HFFc6 (cell line): ENCODE results near the gene CLPX. TPM values are rescaled to one million over a fixed set of nuclear protein-coding genes. Genes with fewer than 3 reads are reported as not detected.
A peak's percentile ranks its signal among the peaks of the same experiment; 100 is the strongest.

ENCODE experiments used
- DNase-seq: peaks from one replicate; pipeline ENCODE4 v3.0.0-alpha.2; 2018
- H3K27ac Mint-ChIP-seq: 2 replicates; pipeline ENCODE4 v1.8.0; 2020; ENCODE audit warnings: mild to moderate bottlenecking, mixed read lengths
- H3K27me3 Mint-ChIP-seq: 2 replicates; pipeline ENCODE4 v1.8.0; 2021; ENCODE audit warnings: mild to moderate bottlenecking, moderate library complexity, mixed read lengths; ENCODE audit not compliant: insufficient read depth
- H3K36me3 Mint-ChIP-seq: 2 replicates; pipeline ENCODE4 v1.8.0; 2021; ENCODE audit warnings: low read depth, mixed read lengths
- H3K4me1 Mint-ChIP-seq: 2 replicates; pipeline ENCODE4 v1.8.0; 2020; ENCODE audit warnings: low read depth, mixed read lengths
- H3K4me3 Mint-ChIP-seq: 2 replicates; pipeline ENCODE4 v1.8.0; 2020; ENCODE audit warnings: mild to moderate bottlenecking, moderate library complexity, mixed read lengths
- H3K9me3 Mint-ChIP-seq: 2 replicates; pipeline ENCODE4 v1.8.0; 2020; ENCODE audit warnings: mild to moderate bottlenecking, mixed read lengths
- total RNA-seq, 6 experiments: library from RNA; stranded (reverse); fragmentation: NEBNext Ultra II Directional; extraction: Animal tissue kit (Norgen Biotek cat#: 25700); gene quantifications; 2 replicates in 1 of 6; 3 replicates in 5 of 6; pipeline ENCODE4 v1.2.3, GENCODE V29; 2021
- TF ChIP-seq, protein P1 (sequence below): fragments of 200-600 bp; sonication (generic); IDR thresholded peaks from 2 replicates; pipeline ENCODE4 v1.5.0; 2021; ENCODE audit warnings: antibody characterized with exemption, mild to moderate bottlenecking

Gene CLPX
- total RNA-seq, 6 experiments from 2014 or later = 35.1 to 42.0 (median 39.4) TPM

DNA sequence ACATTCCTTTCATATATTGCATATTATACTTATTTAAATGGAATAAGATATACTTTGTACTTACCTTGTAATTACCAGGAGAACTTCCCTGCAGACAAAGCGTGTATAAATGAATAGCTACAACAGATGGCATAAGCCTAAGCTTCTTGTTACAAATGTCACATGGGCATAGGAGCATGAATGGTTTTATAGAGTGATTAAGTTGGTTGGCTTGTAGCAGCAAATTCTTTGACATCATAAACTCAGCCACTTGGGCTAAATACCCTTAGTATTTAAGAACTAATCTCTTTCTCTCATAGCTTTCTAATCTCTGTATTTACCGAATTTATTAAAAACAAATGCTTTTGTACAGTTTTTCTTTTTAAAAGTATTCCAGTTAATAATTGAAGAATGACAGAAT is 70.1 kb downstream of the CLPX start, which contains the start of gene UBAP1L:
TSS of gene UBAP1L (minus strand) at position 115 of the 400 bp plus-strand sequence. CDS start 8,985 bp downstream, outside the sequence.
- peaks cover 16% of the 10 kb centered on the region; the same call in 1 of the 2 replicates for H3K4me1 Mint-ChIP-seq

DNA sequence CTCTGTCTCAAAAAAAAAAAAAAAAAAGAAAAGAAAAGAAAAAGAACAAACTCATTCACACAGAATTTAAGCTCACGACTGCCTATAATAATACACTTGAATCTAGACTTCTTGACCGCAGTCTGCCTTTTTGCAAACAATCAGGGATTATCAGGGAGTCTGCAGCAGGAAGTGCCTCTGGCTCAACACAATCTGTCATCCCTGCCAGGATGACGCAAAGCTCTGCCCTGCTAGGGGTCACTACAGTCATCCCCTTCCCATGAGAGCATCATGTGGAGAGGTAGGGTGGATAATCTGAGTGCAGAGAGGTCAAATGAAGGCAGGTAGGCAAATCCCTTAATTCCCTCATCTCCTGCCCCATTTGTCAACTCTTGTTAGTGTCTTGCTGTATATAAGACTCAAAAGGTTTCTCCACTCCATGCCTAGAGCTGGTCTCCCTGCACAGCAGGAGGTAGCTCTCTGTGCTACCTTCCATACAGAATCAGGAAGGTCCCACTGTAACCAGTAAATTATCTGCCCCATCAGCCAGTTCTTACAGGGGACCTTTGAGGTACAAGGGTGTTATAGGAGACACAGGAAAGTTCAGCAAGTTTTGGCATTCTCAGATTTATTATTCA is 74.4 kb downstream of the CLPX start:
- H3K4me1 Mint-ChIP-seq = peaks cover 13% of the 10 kb centered on the region; the same call in 1 of the 2 replicates
- no peaks in the 10 kb centered on the region; the same call in 1 of the 2 replicates for H3K27me3 Mint-ChIP-seq
- no peaks in the 10 kb centered on the region for H3K9me3 Mint-ChIP-seq
- H3K27ac Mint-ChIP-seq = peak overlapping the region; percentile 46; the same call in 1 of the 2 replicates
- TF ChIP-seq, protein P1, sequence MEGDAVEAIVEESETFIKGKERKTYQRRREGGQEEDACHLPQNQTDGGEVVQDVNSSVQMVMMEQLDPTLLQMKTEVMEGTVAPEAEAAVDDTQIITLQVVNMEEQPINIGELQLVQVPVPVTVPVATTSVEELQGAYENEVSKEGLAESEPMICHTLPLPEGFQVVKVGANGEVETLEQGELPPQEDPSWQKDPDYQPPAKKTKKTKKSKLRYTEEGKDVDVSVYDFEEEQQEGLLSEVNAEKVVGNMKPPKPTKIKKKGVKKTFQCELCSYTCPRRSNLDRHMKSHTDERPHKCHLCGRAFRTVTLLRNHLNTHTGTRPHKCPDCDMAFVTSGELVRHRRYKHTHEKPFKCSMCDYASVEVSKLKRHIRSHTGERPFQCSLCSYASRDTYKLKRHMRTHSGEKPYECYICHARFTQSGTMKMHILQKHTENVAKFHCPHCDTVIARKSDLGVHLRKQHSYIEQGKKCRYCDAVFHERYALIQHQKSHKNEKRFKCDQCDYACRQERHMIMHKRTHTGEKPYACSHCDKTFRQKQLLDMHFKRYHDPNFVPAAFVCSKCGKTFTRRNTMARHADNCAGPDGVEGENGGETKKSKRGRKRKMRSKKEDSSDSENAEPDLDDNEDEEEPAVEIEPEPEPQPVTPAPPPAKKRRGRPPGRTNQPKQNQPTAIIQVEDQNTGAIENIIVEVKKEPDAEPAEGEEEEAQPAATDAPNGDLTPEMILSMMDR = no peak
- DNase-seq = peak; percentile 31
- H3K4me3 Mint-ChIP-seq = no peak overlapping the region
- peaks cover 6% of the 10 kb centered on the region; the same call in 1 of the 2 replicates for H3K36me3 Mint-ChIP-seq

More for the DNA sequence above, 70.1 kb downstream of the CLPX start, which contains the start of gene UBAP1L:
- H3K36me3 Mint-ChIP-seq = peaks cover 25% of the 10 kb centered on the region
- no peak within 1 kb of the TSS for H3K4me3 Mint-ChIP-seq
- TF ChIP-seq, protein P1 = no peak
- H3K9me3 Mint-ChIP-seq = no peaks in the 10 kb centered on the region
- H3K27me3 Mint-ChIP-seq = peaks cover 1% of the 10 kb centered on the region
- H3K27ac Mint-ChIP-seq = peak within 1 kb of the TSS; percentile 28; the same call in 1 of the 2 replicates
- DNase-seq = peak; percentile 18

DNA sequence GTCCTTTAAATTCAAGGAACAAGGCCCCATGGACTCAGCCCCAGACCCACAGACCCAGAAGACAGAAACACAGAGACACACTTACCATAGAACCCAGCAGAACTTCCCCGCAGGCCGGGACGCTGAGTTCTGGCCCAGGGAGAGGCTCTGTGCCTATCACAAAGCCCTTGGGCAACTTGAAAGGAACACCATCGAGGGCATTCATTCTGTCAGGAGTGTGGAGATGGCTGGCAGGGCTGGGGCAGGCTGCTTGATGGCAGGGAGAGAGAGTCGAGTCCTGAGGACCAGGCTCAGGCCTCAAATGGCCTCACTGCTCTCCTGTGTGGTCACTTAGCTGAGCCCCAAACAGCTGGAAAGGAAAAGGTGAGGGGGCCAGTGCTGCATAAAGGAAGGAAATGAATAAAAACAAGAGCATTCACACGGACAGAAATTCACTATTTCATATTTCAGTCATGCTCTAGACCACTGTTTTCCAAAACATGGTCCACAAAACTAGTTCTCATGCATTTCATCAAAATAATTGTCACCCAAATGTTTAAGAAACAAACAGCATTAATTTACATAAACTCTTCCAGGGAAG is 79.0 kb downstream of the CLPX start:
- no peak for DNase-seq
- Mint-ChIP-seq H3K4me3 (no peak overlapping the region), H3K27me3 (no peaks in the 10 kb centered on the region; the same call in 1 of the 2 replicates), H3K9me3 (no peaks in the 10 kb centered on the region), H3K36me3 (peaks cover 10% of the 10 kb centered on the region), H3K4me1 (peaks cover 7% of the 10 kb centered on the region; the same call in 1 of the 2 replicates), H3K27ac (no peak overlapping the region)
- TF ChIP-seq, protein P1 = no peak

DNA sequence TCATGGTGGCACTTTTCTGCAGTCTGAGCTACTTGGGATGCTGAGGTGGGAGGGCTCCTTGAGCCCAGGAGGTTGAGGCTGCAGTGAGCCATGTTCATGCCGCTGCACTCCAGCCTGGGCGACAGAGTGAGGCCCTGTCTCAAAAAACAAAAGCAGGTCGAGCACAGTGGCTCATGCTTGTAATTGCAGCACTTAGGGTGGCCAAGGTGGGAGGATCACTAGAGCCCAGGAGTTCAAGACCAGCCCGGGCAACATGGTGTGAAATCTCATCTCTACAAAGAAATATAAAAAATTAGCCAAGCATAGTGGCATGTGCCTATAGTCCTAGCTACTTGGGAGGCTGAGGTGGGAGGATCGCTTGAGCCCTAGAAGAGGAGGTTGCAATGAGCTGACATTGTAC is 80.1 kb downstream of the CLPX start:
- TF ChIP-seq, protein P1 = no peak
- no peak overlapping the region for H3K4me3 Mint-ChIP-seq

DNA sequence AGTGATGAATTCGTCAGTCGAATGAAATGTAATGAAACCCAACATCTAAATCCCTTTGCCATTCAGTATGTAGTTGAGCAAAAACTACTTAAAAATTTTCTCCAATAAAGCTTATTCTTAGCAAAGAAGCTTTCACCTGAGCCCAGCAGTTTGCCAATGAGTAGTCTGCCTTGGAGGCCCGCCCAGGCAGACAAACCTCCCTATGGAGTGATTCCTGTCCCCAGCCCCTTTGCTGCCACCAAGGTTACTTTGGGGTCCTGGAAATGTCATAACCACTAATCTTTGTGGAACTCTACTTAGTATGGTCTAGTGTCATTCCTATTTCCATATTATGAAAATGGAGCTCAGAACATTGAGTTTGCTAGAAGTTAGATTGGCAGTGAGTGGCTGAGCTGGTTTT is 82.2 kb downstream of the CLPX start:
- DNase-seq = no peak
- TF ChIP-seq, protein P1 = no peak
- H3K36me3 Mint-ChIP-seq = peaks cover 19% of the 10 kb centered on the region
- H3K27ac Mint-ChIP-seq = no peak overlapping the region
- no peaks in the 10 kb centered on the region for H3K4me1 Mint-ChIP-seq
- H3K27me3 Mint-ChIP-seq = no peaks in the 10 kb centered on the region; the same call in 1 of the 2 replicates
- H3K9me3 Mint-ChIP-seq = no peaks in the 10 kb centered on the region
- H3K4me3 Mint-ChIP-seq = no peak overlapping the region

More for the DNA sequence above, 80.1 kb downstream of the CLPX start:
- H3K9me3 Mint-ChIP-seq = no peaks in the 10 kb centered on the region
- no peaks in the 10 kb centered on the region for H3K4me1 Mint-ChIP-seq
- peaks cover 6% of the 10 kb centered on the region for H3K36me3 Mint-ChIP-seq
- H3K27ac Mint-ChIP-seq = no peak overlapping the region
- DNase-seq = no peak
- H3K27me3 Mint-ChIP-seq = no peaks in the 10 kb centered on the region; the same call in 1 of the 2 replicates
